ENCODE data around the gene NCEH1. TPM values are rescaled to one million over a fixed set of nuclear protein-coding genes. Genes with fewer than 3 reads are reported as not detected.
A peak's percentile ranks its signal among the peaks of the same experiment; 100 is the strongest.

Gene NCEH1
- total RNA-seq, 3 donors from 2014 or later = 4.5 to 5.9 (median 4.6) TPM

- no peaks in the 10 kb centered on the region for H3K9me3 Mint-ChIP-seq
- peaks cover 2% of the 10 kb centered on the region for H3K36me3 Mint-ChIP-seq (ENCODE audit: insufficient read depth)
- H3K27me3 Mint-ChIP-seq (ENCODE audit: low read depth) = no peaks in the 10 kb centered on the region
- DNase-seq (no peak), ATAC-seq (no peak)
- peaks cover 3% of the 10 kb centered on the region for H3K4me1 Mint-ChIP-seq (ENCODE audit: low read depth)
- no peak overlapping the region for H3K4me3 Mint-ChIP-seq
Observed at GRCh38 chr3:172627057-172627809, 83.6 kb downstream of the NCEH1 start.

DNA sequence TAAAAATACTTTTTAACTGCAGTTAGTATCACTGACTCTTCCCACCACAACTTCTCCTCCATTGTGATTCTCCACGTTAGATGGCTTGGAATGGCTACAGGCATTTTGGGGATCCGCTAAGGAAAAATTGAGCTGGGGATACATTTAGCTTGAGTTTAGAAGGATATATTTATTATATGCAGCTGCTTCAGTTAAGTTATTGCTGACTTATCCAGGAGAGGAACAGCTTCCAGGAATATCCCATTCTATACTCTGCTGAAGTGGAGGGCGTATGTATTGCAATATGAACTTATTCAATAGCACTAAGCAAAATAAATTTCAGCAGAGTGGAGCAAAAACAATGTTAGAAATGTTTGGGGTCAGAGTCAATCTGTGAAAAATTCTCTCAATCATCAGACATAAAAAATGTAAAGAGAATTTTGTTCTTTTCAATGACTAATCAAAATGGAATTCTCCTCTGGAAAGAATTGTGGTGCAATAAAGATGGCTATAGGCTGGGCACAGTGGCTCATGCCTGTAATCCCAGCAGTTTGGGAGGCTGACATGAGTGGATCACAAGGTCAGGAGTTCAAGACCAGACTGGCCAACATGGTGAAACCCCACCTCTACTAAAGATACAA is 84.7 kb downstream of the NCEH1 start:
- ATAC-seq = no peak

DNA sequence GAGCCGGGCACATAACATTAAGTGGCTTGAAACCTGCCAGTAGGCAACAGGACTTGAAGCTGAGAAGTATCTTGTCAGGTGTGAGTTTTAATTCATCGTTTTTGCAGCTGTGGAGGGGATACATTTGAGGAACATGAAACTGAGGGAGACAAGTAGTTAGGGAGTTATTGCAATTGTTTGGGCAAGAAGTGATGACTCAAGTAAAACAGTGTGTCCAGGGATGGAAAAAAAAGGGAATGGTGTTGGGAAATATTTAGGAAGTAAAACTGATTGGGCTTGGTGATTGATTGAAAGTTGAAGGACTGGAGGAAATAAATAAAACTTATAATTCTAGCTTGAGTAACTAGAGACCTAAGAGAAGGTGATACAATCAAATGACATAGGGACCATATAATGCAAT is 85.5 kb downstream of the NCEH1 start:
- no peaks in the 10 kb centered on the region for H3K9me3 Mint-ChIP-seq
- H3K27me3 Mint-ChIP-seq (ENCODE audit: low read depth) = no peaks in the 10 kb centered on the region
- ATAC-seq = no peak

More for the DNA sequence above, 84.7 kb downstream of the NCEH1 start:
- Mint-ChIP-seq H3K36me3 (ENCODE audit: insufficient read depth) (peaks cover 2% of the 10 kb centered on the region), H3K4me3 (no peak overlapping the region), H3K27me3 (ENCODE audit: low read depth) (no peaks in the 10 kb centered on the region), H3K9me3 (no peaks in the 10 kb centered on the region), H3K4me1 (ENCODE audit: low read depth) (peaks cover 5% of the 10 kb centered on the region)
- DNase-seq = no peak

DNA sequence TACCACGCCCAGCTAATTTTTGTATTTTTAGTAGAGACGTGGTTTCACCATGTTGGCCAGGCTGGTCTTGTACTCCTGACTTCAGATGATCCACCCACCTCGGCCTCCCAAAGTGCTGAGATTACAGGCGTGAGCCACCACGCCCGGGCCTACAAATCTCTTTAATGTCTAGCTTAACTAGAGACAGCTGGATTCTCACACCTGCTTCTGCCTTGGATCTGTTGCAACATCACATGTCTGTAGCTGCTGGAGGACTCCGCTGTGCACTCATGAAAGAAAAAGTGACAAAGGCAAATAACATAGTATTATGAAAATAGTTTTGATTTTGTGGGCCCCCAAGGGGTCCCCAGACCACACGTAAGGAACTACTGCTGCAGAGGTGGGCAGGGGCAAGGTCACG is 85.9 kb downstream of the NCEH1 start:
- Mint-ChIP-seq H3K36me3 (ENCODE audit: insufficient read depth) (peaks cover 2% of the 10 kb centered on the region), H3K27me3 (ENCODE audit: low read depth) (no peaks in the 10 kb centered on the region), H3K4me1 (ENCODE audit: low read depth) (peaks cover 5% of the 10 kb centered on the region), H3K9me3 (no peaks in the 10 kb centered on the region), H3K4me3 (no peak overlapping the region)
- DNase-seq (no peak), ATAC-seq (no peak)

More for the DNA sequence above, 85.5 kb downstream of the NCEH1 start:
- H3K4me1 Mint-ChIP-seq (ENCODE audit: low read depth) = peaks cover 5% of the 10 kb centered on the region
- peaks cover 2% of the 10 kb centered on the region for H3K36me3 Mint-ChIP-seq (ENCODE audit: insufficient read depth)
- no peak for DNase-seq
- H3K4me3 Mint-ChIP-seq = no peak overlapping the region

DNA sequence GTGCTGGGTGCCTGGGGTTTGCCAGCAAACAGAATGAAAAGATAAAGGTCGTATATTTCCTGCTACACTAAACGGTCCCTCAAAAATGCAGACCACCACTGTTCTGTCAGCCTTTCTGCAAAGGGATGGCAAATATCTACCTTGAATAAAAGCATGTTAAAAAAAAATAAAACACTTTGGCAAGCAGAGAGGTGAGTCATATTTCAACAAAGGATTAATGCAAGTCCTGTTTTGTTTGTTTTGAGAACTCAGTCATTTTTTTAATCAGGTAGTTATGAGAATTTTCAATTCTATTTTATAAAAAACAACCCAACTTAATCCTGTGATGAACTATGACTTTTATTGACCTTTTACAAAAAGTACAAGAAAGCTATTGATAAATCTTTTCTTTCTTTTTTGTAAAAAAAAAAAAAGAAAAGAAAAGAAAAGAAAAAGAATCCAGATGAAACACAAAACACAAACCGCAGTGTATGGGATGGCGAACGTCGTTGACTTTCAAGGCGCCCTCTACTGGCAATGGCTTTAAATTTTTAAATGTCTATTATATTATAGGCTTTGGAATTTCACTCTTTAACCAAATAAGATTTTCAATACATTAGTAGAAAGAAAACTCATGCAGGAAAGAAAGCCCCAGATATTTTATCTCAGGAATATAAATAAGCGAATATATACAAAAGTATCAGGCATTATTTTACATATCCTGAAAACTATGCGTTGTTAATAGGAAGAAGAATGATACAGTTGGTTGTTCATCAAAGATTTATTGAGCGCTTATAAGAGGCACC is 87.8 kb downstream of the NCEH1 start:
- DNase-seq (peak; percentile 22), ATAC-seq (peak in 1 of 2 donors; percentile 41)
- peaks cover 2% of the 10 kb centered on the region for H3K36me3 Mint-ChIP-seq (ENCODE audit: insufficient read depth)
- peaks cover 6% of the 10 kb centered on the region for H3K9me3 Mint-ChIP-seq
- H3K4me1 Mint-ChIP-seq (ENCODE audit: low read depth) = peaks cover 5% of the 10 kb centered on the region
- H3K4me3 Mint-ChIP-seq = no peak overlapping the region
- no peaks in the 10 kb centered on the region for H3K27me3 Mint-ChIP-seq (ENCODE audit: low read depth)

- H3K27me3 Mint-ChIP-seq (ENCODE audit: low read depth) = no peaks in the 10 kb centered on the region
- H3K4me1 Mint-ChIP-seq (ENCODE audit: low read depth) = peaks cover 6% of the 10 kb centered on the region
- no peak for DNase-seq
- H3K9me3 Mint-ChIP-seq = peaks cover 6% of the 10 kb centered on the region
- no peaks in the 10 kb centered on the region for H3K36me3 Mint-ChIP-seq (ENCODE audit: insufficient read depth)
- ATAC-seq = no peak
- no peak overlapping the region for H3K4me3 Mint-ChIP-seq
Observed at GRCh38 chr3:172622156-172622555, 88.7 kb downstream of the NCEH1 start.

- Mint-ChIP-seq H3K9me3 (peaks cover 6% of the 10 kb centered on the region), H3K4me3 (no peak overlapping the region), H3K4me1 (ENCODE audit: low read depth) (peaks cover 23% of the 10 kb centered on the region), H3K36me3 (ENCODE audit: insufficient read depth) (no peaks in the 10 kb centered on the region), H3K27me3 (ENCODE audit: low read depth) (no peaks in the 10 kb centered on the region)
- DNase-seq (no peak), ATAC-seq (no peak)
Observed at GRCh38 chr3:172617976-172618375, 92.9 kb downstream of the NCEH1 start.

- Mint-ChIP-seq H3K4me1 (ENCODE audit: low read depth) (peaks cover 20% of the 10 kb centered on the region), H3K4me3 (no peak overlapping the region), H3K36me3 (ENCODE audit: insufficient read depth) (no peaks in the 10 kb centered on the region), H3K9me3 (peaks cover 6% of the 10 kb centered on the region), H3K27me3 (ENCODE audit: low read depth) (no peaks in the 10 kb centered on the region)
- DNase-seq (no peak), ATAC-seq (no peak)
Observed at GRCh38 chr3:172617013-172617706, 93.7 kb downstream of the NCEH1 start.

- ATAC-seq (peak; percentile 54 to 76), DNase-seq (no peak)
- Mint-ChIP-seq H3K27me3 (ENCODE audit: low read depth) (no peaks in the 10 kb centered on the region), H3K4me1 (ENCODE audit: low read depth) (peaks cover 18% of the 10 kb centered on the region), H3K36me3 (ENCODE audit: insufficient read depth) (no peaks in the 10 kb centered on the region), H3K9me3 (peaks cover 6% of the 10 kb centered on the region), H3K4me3 (peak overlapping the region; percentile 20)
Observed at GRCh38 chr3:172616031-172616461, 94.8 kb downstream of the NCEH1 start.

- Mint-ChIP-seq H3K36me3 (ENCODE audit: insufficient read depth) (peaks cover 1% of the 10 kb centered on the region), H3K27me3 (ENCODE audit: low read depth) (no peaks in the 10 kb centered on the region), H3K4me1 (ENCODE audit: low read depth) (peaks cover 18% of the 10 kb centered on the region), H3K4me3 (no peak overlapping the region), H3K9me3 (peaks cover 13% of the 10 kb centered on the region)
- ATAC-seq = no peak
- DNase-seq = no peak
Observed at GRCh38 chr3:172615296-172615695, 95.6 kb downstream of the NCEH1 start.

- Mint-ChIP-seq H3K27me3 (ENCODE audit: low read depth) (no peaks in the 10 kb centered on the region), H3K36me3 (ENCODE audit: insufficient read depth) (peaks cover 1% of the 10 kb centered on the region), H3K4me1 (ENCODE audit: low read depth) (peaks cover 18% of the 10 kb centered on the region), H3K9me3 (peaks cover 13% of the 10 kb centered on the region), H3K4me3 (no peak overlapping the region)
- DNase-seq (no peak), ATAC-seq (no peak)
Observed at GRCh38 chr3:172614340-172615274, 96.3 kb downstream of the NCEH1 start.

DNA sequence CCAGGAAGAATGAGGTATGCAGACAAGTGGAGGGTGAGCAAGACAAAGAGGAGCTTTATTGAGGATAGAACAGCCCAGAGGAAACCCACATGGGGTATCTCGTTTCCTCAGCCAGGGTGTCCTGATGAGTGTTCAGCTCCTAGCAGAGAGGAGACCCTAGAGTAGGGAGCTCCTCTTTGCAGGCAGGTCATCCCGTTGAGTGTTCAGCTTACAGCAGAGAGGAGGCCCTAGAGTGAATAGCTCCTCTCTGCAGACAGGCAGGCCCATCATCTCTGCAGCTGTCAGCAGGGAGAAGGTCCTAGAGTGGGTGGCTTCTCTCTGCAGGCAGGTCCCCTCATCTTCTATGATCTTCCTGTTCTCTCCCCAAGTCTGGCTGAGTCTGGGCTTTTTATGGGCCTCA is 97.0 kb downstream of the NCEH1 start:
- Mint-ChIP-seq H3K36me3 (ENCODE audit: insufficient read depth) (peaks cover 1% of the 10 kb centered on the region), H3K4me1 (ENCODE audit: low read depth) (peaks cover 18% of the 10 kb centered on the region), H3K4me3 (no peak overlapping the region), H3K27me3 (ENCODE audit: low read depth) (no peaks in the 10 kb centered on the region), H3K9me3 (peaks cover 7% of the 10 kb centered on the region)
- ATAC-seq (no peak), DNase-seq (no peak)

DNA sequence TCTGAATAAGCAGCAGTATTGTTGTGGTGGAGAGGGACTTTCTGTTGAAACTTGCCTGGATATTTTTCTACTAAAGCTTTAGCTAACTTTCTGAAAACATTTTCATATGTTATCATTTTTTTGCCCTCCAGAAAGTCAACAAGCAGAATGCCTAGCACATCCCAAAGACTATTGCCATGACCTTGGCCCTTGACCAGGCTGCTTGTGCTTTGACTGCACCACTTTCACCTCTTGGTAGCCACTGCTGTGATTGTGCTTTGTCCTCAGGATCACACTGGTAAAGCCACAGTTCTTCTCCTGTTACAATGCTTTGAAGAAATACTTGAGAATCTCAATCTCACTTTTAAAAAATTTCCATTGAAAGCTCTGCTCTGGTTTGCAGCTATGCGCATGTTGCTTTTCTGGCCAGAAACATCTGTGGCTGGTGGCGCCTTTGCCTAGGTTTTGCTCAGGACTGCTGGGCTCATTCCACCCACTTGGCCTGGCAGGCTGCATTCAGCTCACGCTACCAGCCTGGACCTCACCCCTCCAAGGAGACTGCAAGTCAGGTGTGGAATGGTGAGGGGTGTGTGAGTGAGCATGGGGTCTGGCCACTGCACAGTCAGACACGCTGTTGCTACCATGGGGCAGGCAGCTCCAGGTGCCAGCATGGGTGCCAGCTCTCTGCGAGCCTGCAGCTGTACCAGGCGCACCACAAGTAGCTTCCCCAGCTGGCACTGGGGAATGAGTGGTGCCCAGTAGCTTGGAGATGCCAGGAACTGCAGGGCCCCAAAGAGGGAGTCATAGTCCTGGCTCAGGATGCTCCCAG is 97.8 kb downstream of the NCEH1 start:
- Mint-ChIP-seq H3K9me3 (peaks cover 7% of the 10 kb centered on the region), H3K27me3 (ENCODE audit: low read depth) (no peaks in the 10 kb centered on the region), H3K4me3 (no peak overlapping the region), H3K36me3 (ENCODE audit: insufficient read depth) (peaks cover 1% of the 10 kb centered on the region), H3K4me1 (ENCODE audit: low read depth) (peaks cover 18% of the 10 kb centered on the region)
- ATAC-seq (no peak), DNase-seq (no peak)
